GM12878 (cell line): ENCODE data around the gene CLEC4M. TPM values are rescaled to one million over a fixed set of nuclear protein-coding genes. Genes with fewer than 3 reads are reported as not detected.

Experiments used
- BHLHE40 ChIP-seq, 2 experiments: fragments of 450-650 bp in 1 of 2; IDR thresholded peaks; 2 replicates each; pipeline ENCODE4 v1.6.1; 2011 to 2017; ENCODE audit warnings: low read depth in 2 of 2, borderline replicate concordance in 1 of 2, improper control_type of control experiment in 1 of 2, low read length in 1 of 2, mild to moderate bottlenecking in 1 of 2
- CEBPB ChIP-seq, 2 experiments: fragments of 150-350 bp in 1 of 2; IDR thresholded peaks; 2 replicates each; pipeline ENCODE4 v1.6.1; 2012 to 2014; ENCODE audit warnings: low read depth in 2 of 2, low read length in 2 of 2, borderline replicate concordance in 1 of 2, inconsistent platforms in 1 of 2
- CHD2 ChIP-seq: IDR thresholded peaks from 2 replicates; pipeline ENCODE4 v1.6.1; 2011; ENCODE audit warnings: low read depth, low read length, improper control_type of control experiment, borderline replicate concordance
- CHD4 ChIP-seq: fragments of 200-600 bp; sonication (generic); IDR thresholded peaks from 2 replicates; pipeline ENCODE4 v1.6.1; 2016; ENCODE audit warnings: mild to moderate bottlenecking
- ESRRA ChIP-seq: IDR thresholded peaks from 2 replicates; pipeline ENCODE4 v1.6.1; 2012; ENCODE audit warnings: mild to moderate bottlenecking, low read length, improper control_type of control experiment
- ETV6 ChIP-seq, 2 experiments: fragments of 450-650 bp in 1 of 2; IDR thresholded peaks in 1 of 2; conservative IDR thresholded peaks in 1 of 2; 2 replicates each; pipeline ENCODE4 v1.6.1; 2014; ENCODE audit warnings: antibody characterized with exemption in 1 of 2, borderline replicate concordance in 1 of 2, low read depth in 1 of 2, mild to moderate bottlenecking in 1 of 2, moderate library complexity in 1 of 2
- FOS ChIP-seq: IDR thresholded peaks from 3 replicates; pipeline ENCODE4 v1.6.1; 2011; ENCODE audit warnings: borderline replicate concordance; ENCODE audit not compliant: insufficient read length; ENCODE audit errors: extremely low read depth
- FOXK2 ChIP-seq: fragments of 450-650 bp; IDR thresholded peaks from 2 replicates; pipeline ENCODE4 v1.6.1; 2017; ENCODE audit warnings: mild to moderate bottlenecking, moderate library complexity
- FOXM1 ChIP-seq: IDR thresholded peaks from 2 replicates; pipeline ENCODE4 v1.6.1; 2012; ENCODE audit warnings: low read depth, mild to moderate bottlenecking, inconsistent platforms, low read length, moderate library complexity
- JUNB ChIP-seq: IDR thresholded peaks from 2 replicates; pipeline ENCODE4 v1.6.1; 2016; ENCODE audit warnings: antibody characterized with exemption, mild to moderate bottlenecking
- MYC ChIP-seq: IDR thresholded peaks from 2 replicates; pipeline ENCODE4 v1.6.1; 2011; ENCODE audit warnings: mild to moderate bottlenecking, low read length, moderate library complexity, inconsistent platforms; ENCODE audit not compliant: insufficient read depth, insufficient replicate concordance, insufficient read length, severe bottlenecking
- NBN ChIP-seq: fragments of 450-650 bp; IDR thresholded peaks from 2 replicates; pipeline ENCODE4 v1.6.1; 2016
- NR2C2 ChIP-seq: IDR thresholded peaks from 2 replicates; pipeline ENCODE4 v1.6.1; 2011; ENCODE audit warnings: borderline replicate concordance, low read depth; ENCODE audit not compliant: control insufficient read depth, insufficient read length
- RAD51 ChIP-seq: fragments of 450-650 bp; IDR thresholded peaks from 2 replicates; pipeline ENCODE4 v1.6.1; 2016; ENCODE audit warnings: moderate library complexity, mild to moderate bottlenecking, inconsistent platforms
- RUNX3 ChIP-seq: IDR thresholded peaks from 2 replicates; pipeline ENCODE4 v1.6.1; 2012; ENCODE audit warnings: low read length, inconsistent platforms
- SMC3 ChIP-seq: IDR thresholded peaks from 2 replicates; pipeline ENCODE4 v1.6.1; 2011; ENCODE audit warnings: low read length, improper control_type of control experiment, borderline replicate concordance
- TCF12 ChIP-seq: IDR thresholded peaks from 2 replicates; pipeline ENCODE4 v1.6.1; 2011; ENCODE audit warnings: low read depth, mild to moderate bottlenecking, low read length
- USF2 ChIP-seq: IDR thresholded peaks from 2 replicates; pipeline ENCODE4 v1.6.1; 2011; ENCODE audit warnings: low read depth, low read length, improper control_type of control experiment, borderline replicate concordance
- WRNIP1 ChIP-seq: IDR thresholded peaks from 2 replicates; pipeline ENCODE4 v1.6.1; 2011; ENCODE audit warnings: low read depth, low read length, improper control_type of control experiment, borderline replicate concordance
- ZBTB33 ChIP-seq: fragments of 450-650 bp; IDR thresholded peaks from 2 replicates; pipeline ENCODE4 v1.6.1; 2017; ENCODE audit warnings: mild to moderate bottlenecking
- ZNF207 ChIP-seq: fragments of 450-650 bp; IDR thresholded peaks from 2 replicates; pipeline ENCODE4 v1.6.1; 2014; ENCODE audit warnings: antibody characterized with exemption, mild to moderate bottlenecking, borderline replicate concordance
- ZNF24 ChIP-seq: fragments of 450-650 bp; IDR thresholded peaks from 2 replicates; pipeline ENCODE4 v1.6.1; 2017; ENCODE audit warnings: antibody characterized with exemption, mild to moderate bottlenecking
- ZNF274 ChIP-seq: IDR thresholded peaks from one replicate; pipeline ENCODE4 v1.8.0; 2011; ENCODE audit not compliant: insufficient read length, insufficient read depth
- ZNF592 ChIP-seq: fragments of 450-650 bp; IDR thresholded peaks from 2 replicates; pipeline ENCODE4 v1.6.1; 2017; ENCODE audit warnings: mild to moderate bottlenecking, moderate library complexity
- ZNF622 ChIP-seq: fragments of 450-650 bp; IDR thresholded peaks from 2 replicates; pipeline ENCODE4 v1.6.1; 2017; ENCODE audit warnings: mild to moderate bottlenecking, inconsistent platforms
- ZSCAN29 ChIP-seq: fragments of 450-650 bp; IDR thresholded peaks from 2 replicates; pipeline ENCODE4 v1.6.1; 2017; ENCODE audit warnings: mild to moderate bottlenecking, moderate library complexity
- polyA plus RNA-seq, 11 experiments: library from polyadenylated mRNA; depleted of rRNA in 4 of 11; unstranded in 6 of 11; stranded (reverse) in 5 of 11; fragments of >200 nt; fragmentation: Nextera tagmentation in 4 of 11; fragmentation: Illumina TruSeq in 1 of 11; extraction: Ambion mirVana in 4 of 11; extraction: Trizol in 1 of 11; gene quantifications; 1 replicate in 1 of 11; 2 replicates in 10 of 11; pipeline versions ENCODE4 v1.2.1 to v1.2.3, GENCODE V29; 2011 to 2016; ENCODE audit warnings: inconsistent platforms in 2 of 11, missing spikeins in 2 of 11, low read depth in 1 of 11
- total RNA-seq, 4 experiments: library from RNA; depleted of rRNA in 3 of 4; stranded (reverse); fragments of >200 nt in 3 of 4; fragmentation: Illumina TruSeq in 1 of 4; extraction: Trizol in 1 of 4; gene quantifications; 2 replicates each; pipeline versions ENCODE4 v1.2.1 to v1.2.3, GENCODE V29; 2013 to 2021

CLEC4M gene
- total and polyA plus RNA-seq, 10 of the 15 experiments (the other 5 are each of a cell fraction or from before 2014, with no cell fraction given) = 0.11 to 0.42 (median 0.25) TPM; not detected in 1

- TF ChIP-seq FOS = no peak
- no peak for TF ChIP-seq CHD2
- peak in 1 of 2 experiments; percentile 72; a peak in 2 of 4 replicates for TF ChIP-seq BHLHE40 (IDR thresholded peaks at IDR 0.05; ENCODE audit: borderline replicate concordance in 1 of 2, low read depth in 2 of 2, low read length in 1 of 2)
- TF ChIP-seq CHD4 = no peak
- TF ChIP-seq FOXK2 = no peak
- TF ChIP-seq ETV6 (conservative IDR thresholded peaks at IDR 0.05 in 1 of 2, IDR thresholded peaks at IDR 0.05 in 1 of 2; ENCODE audit: borderline replicate concordance in 1 of 2, low read depth in 1 of 2) = no peak; a peak in 1 of 4 replicates
- TF ChIP-seq ZNF207 = no peak
- TF ChIP-seq SMC3 = no peak
- TF ChIP-seq RUNX3 = peak; percentile 93
- peak; percentile 87 for TF ChIP-seq NBN
- TF ChIP-seq ZNF274 = no peak
- no peak for TF ChIP-seq CEBPB (IDR thresholded peaks at IDR 0.05; ENCODE audit: borderline replicate concordance in 1 of 2, low read depth in 2 of 2, low read length in 2 of 2)
- no peak for TF ChIP-seq MYC
- no peak; the same call in 1 of the 2 replicates for TF ChIP-seq FOXM1
- TF ChIP-seq TCF12 = no peak
- TF ChIP-seq RAD51 = peak; percentile 39; the same call in 1 of the 2 replicates
- peak; percentile 55 for TF ChIP-seq JUNB
- no peak for TF ChIP-seq USF2
- no peak for TF ChIP-seq ZNF622
- no peak for TF ChIP-seq ZBTB33
- peak; percentile 71; the same call in 1 of the 2 replicates for TF ChIP-seq ZSCAN29
- TF ChIP-seq ZNF592 = no peak
- TF ChIP-seq ESRRA = no peak
- TF ChIP-seq WRNIP1 = no peak
- no peak for TF ChIP-seq ZNF24
- no peak for TF ChIP-seq NR2C2
Observed at GRCh38 chr19:7772752-7773291, 9.8 kb downstream of the CLEC4M start (continued).
